HL-60 (cell line): ENCODE measurements around the gene DAP.

Experiments used
- CTCF ChIP-seq: IDR thresholded peaks from one replicate; pipeline ENCODE4 v1.5.1; 2011; ENCODE audit warnings: low read length, control low read depth, inconsistent platforms; ENCODE audit not compliant: insufficient read depth
- POLR2AphosphoS5 ChIP-seq: IDR thresholded peaks from 2 replicates; pipeline ENCODE4 v1.6.1; 2012; ENCODE audit warnings: low read depth
- TF ChIP-seq, protein P1 (sequence below): IDR thresholded peaks from 2 replicates; pipeline ENCODE4 v1.6.1; 2012; ENCODE audit warnings: low read depth; ENCODE audit not compliant: insufficient replicate concordance

DNA sequence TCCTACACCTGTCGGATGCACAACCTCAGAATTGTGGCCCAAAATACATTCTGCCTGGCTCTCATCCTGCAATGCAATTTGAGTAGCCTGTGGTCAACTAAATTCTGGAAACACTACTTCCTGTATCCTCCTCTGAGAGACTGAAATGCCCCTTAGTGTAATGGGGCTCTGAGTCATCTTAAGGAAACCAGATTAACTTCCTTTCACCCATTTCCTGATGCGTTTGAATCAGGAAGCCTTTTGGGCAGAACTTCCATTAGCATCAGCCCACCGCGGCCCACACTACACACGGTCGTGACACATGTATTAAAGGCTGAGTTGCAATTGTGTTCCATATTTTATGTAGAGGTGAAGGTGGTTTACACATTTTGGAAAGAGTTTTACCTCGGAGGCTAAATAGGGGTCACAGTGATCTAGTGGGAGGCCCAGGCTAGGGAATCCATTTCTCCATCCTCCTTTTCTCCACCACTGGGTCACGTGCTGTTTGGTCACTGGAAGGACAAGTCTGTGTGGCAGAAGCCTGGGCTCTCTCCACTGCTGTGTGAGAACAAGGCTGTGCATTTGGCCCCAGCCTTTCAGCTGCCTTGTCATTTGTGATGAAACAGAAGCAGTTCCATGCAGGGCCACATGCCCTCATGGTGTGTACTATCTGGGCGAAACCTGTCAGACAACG, 55.9 kb downstream of the DAP start:
- TF ChIP-seq POLR2AphosphoS5, result no peak
- no peak for TF ChIP-seq CTCF
- TF ChIP-seq, protein P1, sequence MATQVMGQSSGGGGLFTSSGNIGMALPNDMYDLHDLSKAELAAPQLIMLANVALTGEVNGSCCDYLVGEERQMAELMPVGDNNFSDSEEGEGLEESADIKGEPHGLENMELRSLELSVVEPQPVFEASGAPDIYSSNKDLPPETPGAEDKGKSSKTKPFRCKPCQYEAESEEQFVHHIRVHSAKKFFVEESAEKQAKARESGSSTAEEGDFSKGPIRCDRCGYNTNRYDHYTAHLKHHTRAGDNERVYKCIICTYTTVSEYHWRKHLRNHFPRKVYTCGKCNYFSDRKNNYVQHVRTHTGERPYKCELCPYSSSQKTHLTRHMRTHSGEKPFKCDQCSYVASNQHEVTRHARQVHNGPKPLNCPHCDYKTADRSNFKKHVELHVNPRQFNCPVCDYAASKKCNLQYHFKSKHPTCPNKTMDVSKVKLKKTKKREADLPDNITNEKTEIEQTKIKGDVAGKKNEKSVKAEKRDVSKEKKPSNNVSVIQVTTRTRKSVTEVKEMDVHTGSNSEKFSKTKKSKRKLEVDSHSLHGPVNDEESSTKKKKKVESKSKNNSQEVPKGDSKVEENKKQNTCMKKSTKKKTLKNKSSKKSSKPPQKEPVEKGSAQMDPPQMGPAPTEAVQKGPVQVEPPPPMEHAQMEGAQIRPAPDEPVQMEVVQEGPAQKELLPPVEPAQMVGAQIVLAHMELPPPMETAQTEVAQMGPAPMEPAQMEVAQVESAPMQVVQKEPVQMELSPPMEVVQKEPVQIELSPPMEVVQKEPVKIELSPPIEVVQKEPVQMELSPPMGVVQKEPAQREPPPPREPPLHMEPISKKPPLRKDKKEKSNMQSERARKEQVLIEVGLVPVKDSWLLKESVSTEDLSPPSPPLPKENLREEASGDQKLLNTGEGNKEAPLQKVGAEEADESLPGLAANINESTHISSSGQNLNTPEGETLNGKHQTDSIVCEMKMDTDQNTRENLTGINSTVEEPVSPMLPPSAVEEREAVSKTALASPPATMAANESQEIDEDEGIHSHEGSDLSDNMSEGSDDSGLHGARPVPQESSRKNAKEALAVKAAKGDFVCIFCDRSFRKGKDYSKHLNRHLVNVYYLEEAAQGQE, result no peak
